Head of caudate nucleus (tissue), 42 donors: Measurements from ENCODE around the gene OPN1MW2.
"Not testable (repeated sequence)": the region's sequence is repeated elsewhere in the genome, so short reads cannot be mapped to it uniquely, and the experiment has no call there.

ENCODE experiments used
- DNase-seq, 42 donors: peaks; one replicate each; pipeline versions ENCODE4 v3.0.0 to v3.0.0-alpha.2; 2020 to 2021; ENCODE audit warnings: mixed read lengths in 7 of 42
- intact Hi-C: fragments of 100-400 bp; cut with DNase I; formaldehyde crosslinking; loops from one replicate; pipeline ENCODE4 v1.15.0; 2022

Gene OPN1MW2

GRCh38 chrX:154257282-154257681, 37.7 kb downstream of the OPN1MW2 start, which contains the start of gene OPN1MW3:
Gene OPN1MW3, plus strand, starts transcription at chrX:154257582. Its CDS starts 38 bp downstream, at chrX:154257620.
- DNase-seq, intact Hi-C loops: not testable (repeated sequence)

- DNase-seq, intact Hi-C loops: not testable (repeated sequence)
These were observed 39.2 kb downstream of the OPN1MW2 start for GRCh38 chrX:154258711-154259110.

- DNase-seq, intact Hi-C loops: not testable (repeated sequence)
These were observed 43.5 kb downstream of the OPN1MW2 start for GRCh38 chrX:154263072-154263471.

- intact Hi-C loops, DNase-seq: not testable (repeated sequence)
These were observed 49.7 kb downstream of the OPN1MW2 start for GRCh38 chrX:154269245-154269644.
